Neural crest cell (in vitro differentiated cells): ENCODE measurements around the gene PLCH2. TPM values are rescaled to one million over a fixed set of nuclear protein-coding genes. Genes with fewer than 3 reads are reported as not detected.

Experiments
- DNase-seq: peaks from one replicate; pipeline ENCODE4 v3.0.0; 2021; ENCODE audit warnings: low read depth, mixed read lengths, low spot score
- H3K27ac Mint-ChIP-seq: one replicate; pipeline ENCODE4 v1.8.0; 2021; ENCODE audit warnings: mild to moderate bottlenecking, mixed read lengths; ENCODE audit not compliant: unreplicated experiment
- H3K27me3 Mint-ChIP-seq: 2 replicates; pipeline ENCODE4 v1.8.0; 2021; ENCODE audit warnings: low read depth, mild to moderate bottlenecking, mixed read lengths
- H3K36me3 Mint-ChIP-seq: 2 replicates; pipeline ENCODE4 v1.8.0; 2021; ENCODE audit warnings: low read depth, mild to moderate bottlenecking, mixed read lengths
- H3K4me1 Mint-ChIP-seq: 2 replicates; pipeline ENCODE4 v1.8.0; 2021; ENCODE audit warnings: mixed read lengths
- H3K4me3 Mint-ChIP-seq: one replicate; pipeline ENCODE4 v1.8.0; 2021; ENCODE audit warnings: mild to moderate bottlenecking, mixed read lengths
- H3K9me3 Mint-ChIP-seq: 2 replicates; pipeline ENCODE4 v1.8.0; 2021; ENCODE audit warnings: mixed read lengths
- CTCF ChIP-seq: fragments of 200-600 bp; sonication (generic); conservative IDR thresholded peaks from 2 replicates; pipeline ENCODE4 v1.5.0; 2021; ENCODE audit warnings: antibody characterized with exemption, mild to moderate bottlenecking
- total RNA-seq: library from RNA; stranded (reverse); gene quantifications from 2 replicates; pipeline ENCODE4 v1.2.1, GENCODE V29; 2021

The PLCH2 gene
- total RNA-seq, 1 donor from 2014 or later = 0.37 TPM

- H3K4me1 Mint-ChIP-seq = peaks cover 33% of the 10 kb centered on the region
- H3K27me3 Mint-ChIP-seq = peaks cover 9% of the 10 kb centered on the region
- no peak for TF ChIP-seq CTCF
- H3K36me3 Mint-ChIP-seq = no peaks in the 10 kb centered on the region
- no peaks in the 10 kb centered on the region for H3K9me3 Mint-ChIP-seq
- no peak overlapping the region for H3K27ac Mint-ChIP-seq
- DNase-seq = peak; percentile 58
- H3K4me3 Mint-ChIP-seq = peak overlapping the region; percentile 82
Measured at GRCh38 chr1:2540816-2541492, 64.9 kb downstream of the PLCH2 start.

- DNase-seq = no peak
- Mint-ChIP-seq H3K27ac (no peak overlapping the region), H3K4me3 (no peak overlapping the region), H3K27me3 (peaks cover 4% of the 10 kb centered on the region), H3K9me3 (no peaks in the 10 kb centered on the region), H3K36me3 (no peaks in the 10 kb centered on the region), H3K4me1 (peaks cover 28% of the 10 kb centered on the region)
- no peak for TF ChIP-seq CTCF
Measured at GRCh38 chr1:2541619-2542245, 65.6 kb downstream of the PLCH2 start.

GRCh38 chr1:2542246-2542915, 66.3 kb downstream of the PLCH2 start:
- H3K9me3 Mint-ChIP-seq = no peaks in the 10 kb centered on the region
- peak overlapping the region; percentile 66 for H3K4me3 Mint-ChIP-seq
- no peaks in the 10 kb centered on the region for H3K27me3 Mint-ChIP-seq
- DNase-seq = no peak
- H3K4me1 Mint-ChIP-seq = peaks cover 28% of the 10 kb centered on the region
- H3K27ac Mint-ChIP-seq = no peak overlapping the region
- TF ChIP-seq CTCF = no peak
- H3K36me3 Mint-ChIP-seq = no peaks in the 10 kb centered on the region

GRCh38 chr1:2543543-2544092, 67.5 kb downstream of the PLCH2 start:
- Mint-ChIP-seq H3K4me1 (peaks cover 36% of the 10 kb centered on the region), H3K4me3 (peak overlapping the region; percentile 34), H3K27me3 (no peaks in the 10 kb centered on the region), H3K27ac (no peak overlapping the region), H3K9me3 (no peaks in the 10 kb centered on the region), H3K36me3 (no peaks in the 10 kb centered on the region)
- peak; percentile 61 for DNase-seq
- no peak for TF ChIP-seq CTCF

- H3K27me3 Mint-ChIP-seq = no peaks in the 10 kb centered on the region
- H3K36me3 Mint-ChIP-seq = no peaks in the 10 kb centered on the region
- peak overlapping the region; percentile 70 for H3K4me3 Mint-ChIP-seq
- peaks cover 40% of the 10 kb centered on the region for H3K4me1 Mint-ChIP-seq
- no peaks in the 10 kb centered on the region for H3K9me3 Mint-ChIP-seq
- H3K27ac Mint-ChIP-seq = peak overlapping the region; percentile 27
- TF ChIP-seq CTCF = no peak
- DNase-seq = peak; percentile 20
Measured at GRCh38 chr1:2544093-2544874, 68.2 kb downstream of the PLCH2 start.
